Measurements from ENCODE around the gene CIRBP. TPM values are rescaled to one million over a fixed set of nuclear protein-coding genes. Genes with fewer than 3 reads are reported as not detected.

CIRBP gene
- total and polyA plus RNA-seq, 9 of the 15 experiments (the other 6 are each of a cell fraction or from before 2014, with no cell fraction given) = 20.5 to 327 (median 176) TPM

- TF ChIP-seq FIP1L1 (IDR thresholded peaks at IDR 0.05; ENCODE audit: low read depth, low read length, poor library complexity, severe bottlenecking) = peak; percentile 42
- no peak for TF ChIP-seq SMARCB1 (IDR thresholded peaks at IDR 0.05; ENCODE audit: insufficient read length, low read depth)
- WGBS (ENCODE audit: insufficient coverage, low coverage, missing lambda C conversion rate) = 11% methylated on average over 17 of the region's 34 CpGs
- no TSS peak for BruUV-seq (replicated peaks)
- CTCF ChIA-PET (ENCODE audit: low intra/inter-chr PET ratio) = no interaction called here
- Histone ChIP-seq H3K27me3 (ENCODE audit: control insufficient read depth in 2 of 2, insufficient read depth in 2 of 2, low read length in 2 of 2) (peaks cover 8 to 21% of the 10 kb centered on the region in 2 experiments; a peak in 3 of 5 replicates), H3K27ac (ENCODE audit: extremely low read depth, low read depth, low read length) (no peak overlapping the region), H3K4me3 (no peak overlapping the region), H3K79me2 (ENCODE audit: control insufficient read depth, insufficient read depth, low read length) (no peaks in the 10 kb centered on the region), H3K36me3 (ENCODE audit: control insufficient read depth, insufficient read depth, low read length) (no peaks in the 10 kb centered on the region), H3K9me3 (replicated peaks; ENCODE audit: control insufficient read depth, insufficient read depth, low read depth, low read length) (no peaks in the 10 kb centered on the region), H3K9ac (ENCODE audit: insufficient read depth in 1 of 2, low read depth in 2 of 2, low read length in 2 of 2) (peak overlapping the region in 1 of 2 experiments; percentile 35; a peak in 1 of 4 replicates), H2AFZ (ENCODE audit: low read depth, low read length) (no peak overlapping the region), H3K4me1 (replicated peaks in 1 of 2; ENCODE audit: control insufficient read depth in 2 of 2, insufficient read depth in 2 of 2, low read length in 2 of 2) (peaks cover 0 to 54% of the 10 kb centered on the region in 2 experiments; a peak in 3 of 5 replicates), H3K9me1 (ENCODE audit: control insufficient read depth, insufficient read depth, low read length) (peaks cover 3% of the 10 kb centered on the region), H3K4me2 (ENCODE audit: insufficient read depth, low read length) (no peak overlapping the region), H4K20me1 (replicated peaks; ENCODE audit: control insufficient read depth, insufficient read depth, low read length) (no peaks in the 10 kb centered on the region; the same call in 1 of the 2 replicates)
- POLR2A ChIA-PET = no interaction called here
- no peak for DNase-seq (ENCODE audit: extremely low read depth in 1 of 4, low spot score in 3 of 4)
- no peak for ATAC-seq
- in situ Hi-C loops (cut with MboI) (no loop called here), intact Hi-C loops (cut with micrococcal nuclease) (no loop called here)
- FAIRE-seq = no peak
These were observed 30.7 kb downstream of the CIRBP start for GRCh38 chr19:1299801-1300200.

DNA sequence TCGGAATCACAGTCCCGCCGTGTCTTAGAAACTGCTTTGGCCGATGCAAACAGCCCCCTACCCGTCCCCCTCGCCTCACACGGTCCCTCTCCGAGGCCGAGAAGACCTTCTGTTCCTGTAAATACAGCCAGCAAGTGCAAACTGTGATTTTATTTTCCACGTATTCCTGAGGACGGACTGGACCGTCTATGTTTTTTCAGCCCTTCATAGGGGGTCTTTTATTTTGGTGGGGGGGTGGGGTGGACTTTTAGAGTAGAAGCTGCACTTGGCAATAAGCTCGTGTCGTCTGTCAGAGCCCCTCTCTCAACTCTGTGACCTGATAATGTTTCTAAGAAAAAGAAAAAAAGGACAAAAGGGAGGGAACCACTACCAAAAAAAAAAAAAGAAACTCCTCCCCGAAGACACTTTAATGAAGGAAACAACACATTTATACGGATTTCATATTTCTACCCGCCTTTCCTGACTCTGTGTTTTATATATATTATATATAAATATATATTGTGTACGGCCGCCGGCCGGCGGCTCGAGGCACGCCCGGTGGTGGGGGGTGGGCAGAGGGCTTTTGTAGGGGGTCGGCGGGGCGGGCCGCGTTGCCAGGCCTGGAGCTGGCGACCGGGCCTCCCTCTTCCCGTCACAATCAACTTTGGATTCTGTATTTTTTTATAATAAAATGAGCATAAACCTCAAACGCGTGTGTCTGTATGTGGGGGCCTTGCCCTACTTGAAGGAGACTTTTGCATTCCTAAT is 31.8 kb downstream of the CIRBP start:
- in situ Hi-C loops (cut with MboI) (no loop called here), intact Hi-C loops (cut with micrococcal nuclease) (no loop called here)
- Histone ChIP-seq H3K9ac (ENCODE audit: insufficient read depth in 1 of 2, low read depth in 2 of 2, low read length in 2 of 2) (peak overlapping the region in 1 of 2 experiments; percentile 20; a peak in 1 of 4 replicates), H3K27ac (ENCODE audit: extremely low read depth, low read depth, low read length) (no peak overlapping the region), H3K9me3 (replicated peaks; ENCODE audit: control insufficient read depth, insufficient read depth, low read depth, low read length) (no peaks in the 10 kb centered on the region), H3K4me1 (replicated peaks in 1 of 2; ENCODE audit: control insufficient read depth in 2 of 2, insufficient read depth in 2 of 2, low read length in 2 of 2) (peaks cover 0 to 46% of the 10 kb centered on the region in 2 experiments; a peak in 3 of 5 replicates), H3K9me1 (ENCODE audit: control insufficient read depth, insufficient read depth, low read length) (peaks cover 3% of the 10 kb centered on the region), H3K4me2 (ENCODE audit: insufficient read depth, low read length) (no peak overlapping the region), H3K36me3 (ENCODE audit: control insufficient read depth, insufficient read depth, low read length) (no peaks in the 10 kb centered on the region), H3K4me3 (no peak overlapping the region), H3K79me2 (ENCODE audit: control insufficient read depth, insufficient read depth, low read length) (no peaks in the 10 kb centered on the region), H4K20me1 (replicated peaks; ENCODE audit: control insufficient read depth, insufficient read depth, low read length) (no peaks in the 10 kb centered on the region), H2AFZ (ENCODE audit: low read depth, low read length) (no peak overlapping the region), H3K27me3 (ENCODE audit: control insufficient read depth in 2 of 2, insufficient read depth in 2 of 2, low read length in 2 of 2) (peaks cover 6 to 19% of the 10 kb centered on the region in 2 experiments; a peak in 3 of 5 replicates)
- ChIA-PET CTCF (ENCODE audit: low intra/inter-chr PET ratio) (no interaction called here), POLR2A (interaction anchor here (0.6 to 3.4 kb wide), 2 partner anchors 8 to 32 kb away, joined by 3 to 13 read pairs; partner anchors contain the start of gene CIRBP)
- WGBS (ENCODE audit: insufficient coverage, low coverage, missing lambda C conversion rate) = 31% methylated on average over 27 of the region's 35 CpGs
- no TSS peak for BruUV-seq (replicated peaks)
- no peak for ATAC-seq
- no peak for DNase-seq (ENCODE audit: extremely low read depth in 1 of 4, low spot score in 3 of 4)
- TF ChIP-seq RBFOX2 (IDR thresholded peaks at IDR 0.05; ENCODE audit: low read depth, low read length) (no peak), MYNN (IDR thresholded peaks at IDR 0.05) (peak; percentile 92), MYNN (CRISPR knock-in tag; IDR thresholded peaks at IDR 0.05) (no peak), THRA (IDR thresholded peaks at IDR 0.05) (no peak), RBM22 (IDR thresholded peaks at IDR 0.05; ENCODE audit: low read depth, low read length, poor library complexity, severe bottlenecking) (no peak), ESRRB (CRISPR knock-in tag; IDR thresholded peaks at IDR 0.05; ENCODE audit: borderline replicate concordance) (no peak)
- TF ChIP-seq, protein P1, sequence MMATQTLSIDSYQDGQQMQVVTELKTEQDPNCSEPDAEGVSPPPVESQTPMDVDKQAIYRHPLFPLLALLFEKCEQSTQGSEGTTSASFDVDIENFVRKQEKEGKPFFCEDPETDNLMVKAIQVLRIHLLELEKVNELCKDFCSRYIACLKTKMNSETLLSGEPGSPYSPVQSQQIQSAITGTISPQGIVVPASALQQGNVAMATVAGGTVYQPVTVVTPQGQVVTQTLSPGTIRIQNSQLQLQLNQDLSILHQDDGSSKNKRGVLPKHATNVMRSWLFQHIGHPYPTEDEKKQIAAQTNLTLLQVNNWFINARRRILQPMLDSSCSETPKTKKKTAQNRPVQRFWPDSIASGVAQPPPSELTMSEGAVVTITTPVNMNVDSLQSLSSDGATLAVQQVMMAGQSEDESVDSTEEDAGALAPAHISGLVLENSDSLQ (IDR thresholded peaks at IDR 0.05) = no peak
- TF ChIP-seq, protein P2, sequence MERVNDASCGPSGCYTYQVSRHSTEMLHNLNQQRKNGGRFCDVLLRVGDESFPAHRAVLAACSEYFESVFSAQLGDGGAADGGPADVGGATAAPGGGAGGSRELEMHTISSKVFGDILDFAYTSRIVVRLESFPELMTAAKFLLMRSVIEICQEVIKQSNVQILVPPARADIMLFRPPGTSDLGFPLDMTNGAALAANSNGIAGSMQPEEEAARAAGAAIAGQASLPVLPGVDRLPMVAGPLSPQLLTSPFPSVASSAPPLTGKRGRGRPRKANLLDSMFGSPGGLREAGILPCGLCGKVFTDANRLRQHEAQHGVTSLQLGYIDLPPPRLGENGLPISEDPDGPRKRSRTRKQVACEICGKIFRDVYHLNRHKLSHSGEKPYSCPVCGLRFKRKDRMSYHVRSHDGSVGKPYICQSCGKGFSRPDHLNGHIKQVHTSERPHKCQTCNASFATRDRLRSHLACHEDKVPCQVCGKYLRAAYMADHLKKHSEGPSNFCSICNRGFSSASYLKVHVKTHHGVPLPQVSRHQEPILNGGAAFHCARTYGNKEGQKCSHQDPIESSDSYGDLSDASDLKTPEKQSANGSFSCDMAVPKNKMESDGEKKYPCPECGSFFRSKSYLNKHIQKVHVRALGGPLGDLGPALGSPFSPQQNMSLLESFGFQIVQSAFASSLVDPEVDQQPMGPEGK (CRISPR knock-in tag; IDR thresholded peaks at IDR 0.05; ENCODE audit: borderline replicate concordance) = no peak
- FAIRE-seq = no peak

Measured in K562 (cell line).